Thoracic aorta (tissue), 2 donors: Measurements from ENCODE around the gene FRYL. TPM values are rescaled to one million over a fixed set of nuclear protein-coding genes. Genes with fewer than 3 reads are reported as not detected.

ENCODE experiments used
- ATAC-seq: fragments of 150-250 bp; one replicate; pipeline ENCODE4 v1.8.0; 2017; ENCODE audit warnings: low read depth; ENCODE audit not compliant: insufficient number of reproducible peaks, low FRiP score
- DNase-seq: peaks from one replicate; pipeline ENCODE4 v3.0.0-alpha.2; 2020; ENCODE audit warnings: low spot score
- H3K27ac ChIP-seq, 2 donors: fragments of 200-600 bp; sonication (generic); 1 replicate in 1 of 2; 2 replicates in 1 of 2; pipeline ENCODE4 v1.5.1; 2016; ENCODE audit warnings: mild to moderate bottlenecking in 2 of 2, moderate library complexity in 2 of 2
- H3K27me3 ChIP-seq: fragments of 200-600 bp; sonication (generic); replicated peaks from 2 replicates; pipeline ENCODE4 v1.6.0; 2016; ENCODE audit warnings: mild to moderate bottlenecking; ENCODE audit not compliant: insufficient read depth
- H3K36me3 ChIP-seq: fragments of 200-600 bp; sonication (generic); one replicate; pipeline ENCODE4 v1.5.1; 2016
- H3K4me1 ChIP-seq, 2 donors: fragments of 200-600 bp; sonication (generic); 1 replicate in 1 of 2; 2 replicates in 1 of 2; pipeline versions ENCODE4 v1.5.1 to v1.6.0; 2016; ENCODE audit warnings: low read depth in 2 of 2, mild to moderate bottlenecking in 1 of 2; ENCODE audit not compliant: control insufficient read depth in 1 of 2
- H3K4me3 ChIP-seq: fragments of 200-600 bp; sonication (generic); 2 replicates; pipeline ENCODE4 v1.5.1; 2016; ENCODE audit warnings: mild to moderate bottlenecking
- H3K9me3 ChIP-seq: fragments of 200-600 bp; sonication (generic); 2 replicates; pipeline ENCODE4 v1.5.1; 2016
- CTCF ChIP-seq: fragments of 200-600 bp; sonication (generic); IDR thresholded peaks from one replicate; pipeline ENCODE4 v1.5.1; 2019; ENCODE audit warnings: antibody characterized with exemption
- total RNA-seq, 2 donors: library from RNA; depleted of rRNA; stranded (reverse); fragments of >200 nt; gene quantifications; one replicate each; pipeline versions ENCODE4 v1.1.0 to v1.2.3, GENCODE V29; 2016

Gene FRYL
- total RNA-seq, 2 donors from 2014 or later, result 108 to 155 TPM

DNA sequence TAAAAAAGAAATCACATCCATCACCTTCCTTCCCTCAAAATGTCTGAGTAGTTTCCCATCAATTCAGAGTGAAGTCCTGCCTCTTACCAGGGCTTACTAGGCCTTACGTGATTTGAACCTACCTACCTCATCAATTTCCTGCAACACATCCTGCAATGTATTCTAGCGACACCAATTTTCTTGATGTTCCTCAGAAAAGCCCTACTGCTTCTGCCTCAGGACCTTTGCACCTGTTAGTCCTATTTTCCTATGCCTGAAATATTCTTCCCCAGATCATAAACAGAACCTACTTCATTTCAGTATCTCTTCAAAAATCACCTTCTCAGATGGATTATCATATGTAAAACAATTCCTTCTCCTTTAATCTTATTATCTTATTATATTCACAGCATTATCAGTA, 237.2 kb downstream of the FRYL start:
- H3K36me3 ChIP-seq, result peaks cover 58% of the 10 kb centered on the region
- ATAC-seq, result no peak

GRCh38 chr4:48539597-48539996, 240.5 kb downstream of the FRYL start:
- Histone ChIP-seq H3K27ac (no peak overlapping the region), H3K4me1 (peaks cover 14 to 28% of the 10 kb centered on the region in 2 donors), H3K9me3 (no peaks in the 10 kb centered on the region), H3K4me3 (no peak overlapping the region), H3K27me3 (no peaks in the 10 kb centered on the region), H3K36me3 (peaks cover 41% of the 10 kb centered on the region)
- DNase-seq (no peak), ATAC-seq (no peak)
- no peak for TF ChIP-seq CTCF

More for the DNA sequence above, 237.2 kb downstream of the FRYL start:
- no peaks in the 10 kb centered on the region for H3K27me3 ChIP-seq
- H3K27ac ChIP-seq, result no peak overlapping the region
- H3K9me3 ChIP-seq, result no peaks in the 10 kb centered on the region
- H3K4me1 ChIP-seq, result peaks cover 7 to 21% of the 10 kb centered on the region in 2 donors
- H3K4me3 ChIP-seq, result no peak overlapping the region
- DNase-seq, result no peak
- TF ChIP-seq CTCF, result no peak

DNA sequence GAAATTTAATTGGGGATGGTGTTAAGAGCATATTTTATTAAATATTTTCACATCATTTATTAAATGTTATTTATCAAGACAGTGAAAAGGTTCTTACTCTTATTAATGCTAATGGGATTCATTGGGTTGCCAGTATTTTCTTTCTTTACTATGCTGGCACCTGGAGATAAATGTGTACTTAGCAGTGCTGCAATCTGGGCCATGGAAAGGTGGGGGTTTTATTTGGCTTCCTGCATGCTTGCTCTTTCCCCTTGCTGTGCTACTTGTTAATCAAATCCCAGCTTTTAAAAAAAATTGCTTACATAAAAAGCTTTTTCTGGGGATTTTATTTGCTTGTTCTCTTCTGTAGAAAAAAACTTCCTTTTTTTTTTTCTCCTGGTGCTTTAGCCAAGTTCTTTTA, 241.7 kb downstream of the FRYL start:
- Histone ChIP-seq H3K9me3 (no peaks in the 10 kb centered on the region), H3K4me3 (no peak overlapping the region), H3K36me3 (peaks cover 45% of the 10 kb centered on the region), H3K27me3 (no peaks in the 10 kb centered on the region), H3K27ac (no peak overlapping the region), H3K4me1 (peaks cover 14 to 28% of the 10 kb centered on the region in 2 donors)
- no peak for TF ChIP-seq CTCF
- ATAC-seq (no peak), DNase-seq (no peak)

DNA sequence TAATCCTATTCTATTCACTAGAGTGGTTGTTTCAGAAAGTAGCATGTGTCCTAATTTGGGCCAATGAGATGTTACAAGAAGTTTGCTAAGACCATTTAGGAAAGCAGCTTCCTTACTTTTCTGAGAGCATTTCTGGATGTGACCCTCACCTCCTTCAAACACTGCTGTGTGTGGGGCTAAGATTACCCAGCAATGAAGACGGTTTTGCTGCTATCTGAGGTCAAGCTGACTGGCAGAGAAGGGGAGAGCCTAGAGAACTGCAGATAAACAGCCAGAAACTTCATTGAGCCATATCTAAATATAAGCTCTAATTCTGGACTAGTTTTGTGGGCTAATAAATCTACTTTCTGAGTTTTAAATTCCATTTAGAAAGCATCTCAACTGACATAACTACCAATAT, 253.7 kb downstream of the FRYL start:
- Histone ChIP-seq H3K4me1 (no peaks in the 10 kb centered on the region), H3K4me3 (no peak overlapping the region), H3K9me3 (no peaks in the 10 kb centered on the region), H3K36me3 (peaks cover 45% of the 10 kb centered on the region), H3K27ac (no peak overlapping the region), H3K27me3 (no peaks in the 10 kb centered on the region)
- ATAC-seq (no peak), DNase-seq (no peak)
- TF ChIP-seq CTCF, result no peak

DNA sequence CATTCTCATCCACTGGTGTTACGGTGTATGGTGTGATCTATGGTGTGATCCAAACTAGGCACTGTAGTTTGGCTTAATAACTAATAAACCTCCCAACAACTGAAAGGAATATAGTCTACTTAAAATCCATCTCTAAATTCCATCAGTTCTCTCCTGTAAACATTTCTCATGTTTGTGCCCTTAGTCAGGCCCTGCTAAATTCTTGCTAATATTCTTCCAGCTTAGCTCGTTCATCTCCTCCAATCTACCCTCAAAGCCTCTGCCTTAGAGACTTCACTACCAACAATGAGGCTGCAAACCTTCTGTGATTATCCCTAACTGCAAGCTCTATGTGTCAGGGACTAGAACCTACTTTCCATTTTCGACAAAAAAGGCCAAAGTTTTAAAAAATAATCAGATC, 261.9 kb downstream of the FRYL start:
- DNase-seq, result no peak
- TF ChIP-seq CTCF, result no peak
- Histone ChIP-seq H3K27ac (no peak overlapping the region), H3K36me3 (peaks cover 48% of the 10 kb centered on the region), H3K27me3 (no peaks in the 10 kb centered on the region), H3K4me1 (peaks cover 0 to 5% of the 10 kb centered on the region in 2 donors), H3K9me3 (no peaks in the 10 kb centered on the region), H3K4me3 (no peak overlapping the region)
- ATAC-seq, result no peak
